HG02885 (cell line): ENCODE results near the gene TDRD10.
"Not testable (repeated sequence)": the region's sequence is repeated elsewhere in the genome, so short reads cannot be mapped to it uniquely, and the experiment has no call there.

Source experiments
- ATAC-seq: cut with Tn5 transposase; IDR thresholded peaks from one replicate; pipeline ENCODE4 v1.9.1; 2021; ENCODE audit warnings: mild to moderate bottlenecking; ENCODE audit not compliant: unreplicated experiment, poor library complexity

TDRD10 gene

DNA sequence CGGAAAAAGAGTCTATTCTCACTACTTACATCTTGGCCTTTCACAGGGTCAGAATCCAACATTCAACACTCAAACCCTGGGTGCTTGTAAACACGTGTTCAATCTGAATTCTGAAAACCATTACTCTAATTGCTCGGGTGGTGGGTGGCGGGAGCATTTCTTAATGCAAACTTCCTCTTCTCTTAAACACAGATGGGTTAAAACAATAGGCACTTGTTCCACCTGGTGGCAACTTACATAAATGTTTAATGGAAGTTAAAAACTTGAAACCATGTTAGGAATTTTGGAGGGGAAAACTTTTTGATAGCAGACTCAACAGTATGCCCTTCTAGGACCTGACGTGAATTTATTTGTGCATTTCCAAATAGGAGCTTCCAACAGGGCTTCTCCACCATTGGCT is 23.4 kb upstream of the TDRD10 start:
- no peak for ATAC-seq

DNA sequence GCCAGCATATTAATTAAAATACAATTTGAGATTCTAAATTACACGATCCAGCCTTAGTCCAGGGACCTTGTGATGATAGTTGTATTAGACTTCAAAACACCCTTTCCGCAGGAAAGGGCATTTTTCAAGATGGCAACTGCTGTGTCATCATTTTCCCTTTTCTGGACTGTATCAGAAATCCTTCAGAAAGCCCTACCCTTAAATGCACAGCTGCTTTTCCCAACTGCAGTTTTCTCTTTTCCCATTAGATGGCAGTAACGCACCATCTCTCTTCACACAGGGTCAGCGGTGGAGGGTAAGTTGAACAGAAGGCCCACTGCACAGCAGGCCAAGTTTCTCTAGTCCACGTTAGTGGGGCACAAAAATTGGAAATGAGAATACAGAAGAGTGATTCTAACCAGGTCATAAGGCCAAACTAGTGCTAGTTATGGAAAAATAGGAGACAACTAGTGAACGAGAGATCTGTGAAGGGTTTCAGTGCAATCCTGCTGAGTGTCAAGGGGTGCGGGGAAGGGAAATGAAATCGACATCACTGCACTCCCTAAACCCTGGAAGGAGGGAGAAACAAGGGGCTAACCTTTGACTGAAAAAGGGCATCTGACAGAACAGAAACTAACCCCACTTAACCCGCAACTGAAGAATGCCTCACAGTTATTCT is 22.1 kb upstream of the TDRD10 start:
- ATAC-seq: no peak

DNA sequence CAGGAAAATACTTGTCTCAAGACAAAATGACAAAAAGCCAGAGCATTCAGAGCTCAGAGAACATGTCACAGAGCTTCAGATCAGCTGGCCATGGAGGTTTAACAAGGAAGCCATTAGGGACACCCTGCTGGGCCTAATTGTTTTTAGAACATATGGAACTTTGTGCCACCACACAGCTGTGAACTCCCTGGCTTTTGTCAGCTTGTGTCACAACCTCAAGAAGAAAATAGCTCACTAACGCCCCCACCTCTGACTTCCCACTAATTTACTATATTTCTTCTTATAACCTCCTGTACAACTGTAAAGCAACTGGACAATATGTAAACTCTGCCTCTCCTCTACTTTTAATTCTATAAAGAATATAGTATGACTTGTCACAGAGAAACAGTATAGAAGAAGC is 21.0 kb upstream of the TDRD10 start:
- no peak for ATAC-seq

DNA sequence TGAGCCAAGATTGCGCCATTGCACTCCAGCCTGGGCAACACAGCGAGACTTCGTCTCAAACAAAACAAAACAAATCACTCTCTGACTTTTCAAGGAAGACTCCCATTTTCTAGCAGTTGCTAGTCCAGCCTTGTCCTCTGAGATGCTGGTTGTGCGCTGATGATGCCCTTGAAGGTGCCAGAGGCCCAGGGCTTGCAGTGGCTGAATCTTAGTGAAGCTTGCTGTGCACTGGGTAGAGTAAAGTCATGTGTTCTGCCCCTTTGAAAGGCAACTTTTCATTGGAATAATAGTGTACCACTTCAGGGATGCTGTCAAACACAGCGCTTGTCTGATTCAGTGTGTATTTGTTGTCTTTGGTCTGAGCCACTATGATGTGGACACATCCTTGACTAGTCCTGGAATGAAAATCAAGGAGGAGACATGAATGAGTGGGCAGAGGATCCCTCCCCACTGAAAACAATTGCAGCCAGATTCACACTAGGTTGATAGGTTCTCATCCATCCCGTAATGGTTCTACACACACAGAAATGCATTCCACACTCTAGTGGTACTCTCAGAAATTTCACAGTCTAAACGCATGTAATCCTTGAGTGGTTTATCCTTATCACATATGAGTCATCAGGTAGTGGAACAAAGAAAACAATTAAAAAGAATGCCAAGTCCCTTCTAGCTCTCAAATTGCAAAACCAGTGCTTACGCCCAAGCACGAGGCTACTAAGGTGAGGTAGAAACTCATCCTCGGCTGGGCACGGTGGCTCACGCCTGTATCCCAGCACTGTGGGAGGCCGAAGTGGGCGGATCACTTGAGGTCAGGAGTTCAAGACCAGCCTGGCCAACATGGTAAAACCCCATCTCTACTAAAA is 17.8 kb upstream of the TDRD10 start:
- ATAC-seq: no peak

DNA sequence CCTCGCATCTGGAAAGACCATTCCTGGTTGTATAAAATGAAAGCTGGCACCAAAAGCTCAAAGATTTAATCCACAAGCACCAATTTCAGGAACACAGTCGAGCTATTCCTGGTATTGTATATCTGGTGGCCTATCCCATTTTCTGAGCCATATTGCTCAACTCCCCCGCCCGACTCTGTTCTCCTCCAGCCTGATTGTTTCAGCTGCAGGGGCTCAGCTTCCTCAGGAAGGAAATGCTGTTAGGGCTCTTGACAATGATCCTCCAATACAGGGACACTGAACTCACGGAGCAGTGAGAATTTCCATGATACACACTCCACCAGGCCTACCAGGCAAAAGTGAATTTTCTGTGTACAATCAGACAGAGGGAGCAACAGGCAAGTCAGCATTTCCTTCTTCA is 16.9 kb upstream of the TDRD10 start:
- ATAC-seq: no peak

DNA sequence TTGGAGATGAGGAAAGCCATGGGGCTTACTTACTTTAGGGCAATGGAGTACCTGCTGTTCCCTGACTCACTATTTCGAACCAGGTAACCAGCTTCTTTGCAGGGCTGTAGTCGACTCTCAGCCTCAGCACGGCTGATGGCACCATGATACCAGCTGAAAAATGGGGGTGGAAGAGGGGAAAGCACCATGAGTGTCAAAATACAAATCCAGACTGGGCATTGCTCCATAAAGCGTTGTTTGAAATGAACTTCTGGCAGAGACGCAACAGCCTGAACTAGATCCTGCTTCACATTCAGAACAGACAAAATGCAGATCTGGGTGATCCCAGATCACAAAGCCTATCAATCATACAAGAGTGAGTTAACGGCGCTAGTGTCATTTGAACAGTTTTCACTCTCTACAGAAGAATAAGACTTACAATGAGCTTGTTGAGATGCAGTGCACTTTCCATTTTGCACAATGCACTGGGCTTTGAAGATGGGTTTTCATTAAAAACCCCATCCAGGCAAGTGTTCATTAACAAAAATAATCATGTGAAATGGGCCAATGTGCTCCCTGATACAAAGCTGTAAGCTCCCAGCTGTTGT is 16.0 kb upstream of the TDRD10 start:
- no peak for ATAC-seq

DNA sequence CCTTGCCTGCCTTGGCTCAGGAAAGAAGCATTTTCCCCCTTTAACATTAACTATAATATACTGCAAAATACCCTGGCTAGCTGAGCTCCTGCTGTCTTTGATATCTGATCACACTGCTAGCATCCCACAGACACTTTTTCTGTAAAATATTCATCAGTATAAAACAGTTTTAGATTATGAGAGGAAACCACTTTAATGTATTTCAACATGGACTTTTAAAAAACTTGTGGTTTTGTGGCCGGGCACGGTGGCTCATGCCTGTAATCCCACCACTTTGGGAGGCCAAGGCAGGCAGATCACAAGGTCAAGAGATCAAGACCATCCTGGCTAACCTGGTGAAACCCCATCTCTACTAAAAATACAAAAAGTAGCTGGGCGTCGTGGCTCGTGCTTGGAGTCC is 15.3 kb upstream of the TDRD10 start:
- not testable (repeated sequence) for ATAC-seq

DNA sequence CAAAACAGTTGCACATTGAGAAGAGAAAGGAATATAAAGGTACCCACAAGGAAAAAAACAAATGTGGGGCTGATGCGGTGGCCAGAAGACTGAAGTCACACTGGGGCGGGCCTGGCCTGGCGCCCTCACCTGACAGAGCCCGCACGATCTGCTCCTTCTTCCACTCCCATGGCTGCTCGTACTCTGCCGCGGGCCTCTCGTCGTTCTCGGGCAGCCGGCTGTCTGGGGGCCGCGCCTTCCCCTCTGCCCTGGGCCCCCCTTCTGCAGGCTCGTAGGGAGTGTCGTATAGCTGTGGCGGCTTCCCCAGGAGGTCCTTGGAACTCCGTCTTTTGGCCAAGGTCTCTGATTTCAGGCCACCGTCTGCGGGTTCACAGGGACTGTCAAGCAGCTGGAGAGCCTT is 13.1 kb upstream of the TDRD10 start:
- no peak for ATAC-seq

DNA sequence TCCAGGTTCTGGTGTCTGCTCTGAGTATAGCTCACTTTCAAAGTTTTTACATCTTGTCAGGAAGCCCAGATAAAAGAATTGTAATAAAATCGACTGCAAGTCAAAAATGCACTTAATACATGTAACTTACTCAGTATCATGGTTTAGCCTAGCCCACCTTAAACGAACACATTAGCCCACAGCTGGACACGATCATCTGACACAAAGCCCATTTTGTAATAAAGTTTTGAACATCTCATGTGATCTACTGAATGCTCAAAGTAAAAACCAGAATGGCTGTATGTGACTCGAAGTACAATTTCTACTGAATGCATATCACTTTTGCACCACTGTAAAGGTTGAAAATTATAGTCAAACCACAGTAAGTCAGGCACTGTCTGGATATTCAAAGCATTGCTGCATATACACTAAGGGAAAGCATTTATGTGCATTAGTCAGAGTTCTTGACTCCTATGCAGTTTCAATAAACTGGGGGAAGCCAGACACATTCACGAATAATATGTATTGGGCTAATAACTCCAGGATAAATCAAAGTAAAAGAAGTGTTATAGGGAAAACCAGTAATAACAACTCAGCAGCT is 12.2 kb upstream of the TDRD10 start:
- no peak for ATAC-seq

DNA sequence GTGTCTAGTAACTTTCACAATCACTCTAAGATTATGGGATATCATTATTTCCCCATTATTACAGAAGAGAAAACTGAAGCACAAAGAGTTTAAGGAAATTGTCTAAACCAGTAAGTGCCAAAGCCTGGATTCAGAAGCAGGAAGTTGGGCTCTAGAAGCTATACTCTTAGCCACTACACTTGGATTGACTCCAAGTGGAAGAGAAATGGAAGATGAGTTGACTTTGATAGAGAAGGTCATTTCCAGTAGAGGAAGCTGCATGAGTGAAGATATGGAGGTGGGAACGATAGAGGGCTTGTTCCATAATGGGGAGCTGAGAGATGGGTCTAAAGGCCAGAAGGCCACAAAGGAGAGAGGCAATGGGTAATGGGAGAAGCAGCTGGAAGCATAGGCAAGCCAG is 11.7 kb upstream of the TDRD10 start:
- no peak for ATAC-seq

DNA sequence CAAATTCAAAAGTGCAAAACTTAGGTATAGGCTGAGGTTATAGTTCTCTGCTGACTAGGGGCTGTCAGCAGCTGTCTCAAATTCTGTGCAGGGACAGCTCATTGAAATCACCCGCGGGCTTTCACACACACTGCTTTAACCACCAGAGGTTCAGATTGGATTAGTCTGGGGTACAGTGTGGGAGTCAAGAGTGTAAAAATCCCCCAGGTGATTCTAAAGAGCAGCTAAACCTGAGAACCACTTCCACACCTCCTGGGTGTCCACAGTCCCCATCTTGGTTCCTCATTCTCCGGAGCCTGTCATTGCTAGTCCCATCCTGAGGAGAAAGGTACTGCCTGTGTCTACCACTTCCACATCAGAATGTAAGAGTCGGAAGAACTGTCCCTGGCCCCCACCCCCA is 9.9 kb upstream of the TDRD10 start:
- no peak for ATAC-seq

DNA sequence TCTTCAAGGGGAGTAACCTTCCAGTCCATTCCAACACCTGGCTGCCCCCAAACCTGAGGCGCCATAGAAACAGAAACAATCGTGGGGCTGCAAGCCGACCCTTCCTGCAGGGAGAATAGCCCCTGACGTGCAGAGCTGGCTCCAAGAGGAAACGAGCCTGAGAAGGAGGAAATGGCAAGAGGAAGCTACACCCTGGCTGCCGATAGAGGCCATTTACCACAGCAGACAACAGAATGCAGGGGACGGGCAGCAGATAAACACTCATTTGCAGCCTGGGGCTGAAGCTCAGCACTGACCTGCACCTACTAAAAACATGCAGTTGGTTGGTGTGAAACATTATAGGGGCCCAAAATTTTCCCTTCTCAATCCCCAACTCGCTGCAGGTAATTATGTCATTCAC is 8.7 kb upstream of the TDRD10 start:
- no peak for ATAC-seq

DNA sequence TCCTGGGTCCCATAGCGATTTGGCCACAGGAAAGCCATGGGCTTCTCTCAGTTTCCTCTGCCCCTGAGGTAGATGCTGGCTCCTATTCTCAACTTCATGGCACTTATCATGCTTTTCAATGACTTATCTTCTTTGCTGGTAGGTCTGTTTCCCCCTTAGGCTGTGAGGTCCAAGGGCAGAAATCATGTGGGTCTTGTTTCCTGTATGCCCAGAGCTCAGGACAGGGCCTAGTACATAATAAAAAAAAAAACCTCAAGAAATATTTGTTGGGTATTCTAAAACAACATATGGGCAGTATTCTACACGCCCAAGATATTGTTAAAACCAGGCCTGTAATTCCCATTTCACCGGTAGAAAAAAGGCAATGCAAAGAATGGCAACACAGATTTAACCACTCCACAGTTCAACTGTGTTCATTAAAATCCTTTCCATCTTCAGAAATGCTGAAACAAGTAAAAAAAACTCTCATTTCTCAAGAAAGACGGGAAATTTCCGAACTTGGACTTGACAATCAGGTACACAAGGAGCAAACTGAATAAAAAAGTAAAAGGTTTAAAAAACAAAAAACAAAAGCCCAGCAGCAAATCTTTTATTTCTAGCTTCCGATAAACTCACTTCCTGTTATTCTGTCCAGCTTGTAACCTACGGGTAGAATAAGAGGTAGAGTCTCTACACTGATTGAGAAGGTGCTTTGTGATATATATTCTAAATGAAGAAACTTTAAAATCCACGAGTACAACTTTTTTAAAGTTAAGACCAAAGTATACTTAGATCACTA is 6.3 kb upstream of the TDRD10 start:
- ATAC-seq: no peak

DNA sequence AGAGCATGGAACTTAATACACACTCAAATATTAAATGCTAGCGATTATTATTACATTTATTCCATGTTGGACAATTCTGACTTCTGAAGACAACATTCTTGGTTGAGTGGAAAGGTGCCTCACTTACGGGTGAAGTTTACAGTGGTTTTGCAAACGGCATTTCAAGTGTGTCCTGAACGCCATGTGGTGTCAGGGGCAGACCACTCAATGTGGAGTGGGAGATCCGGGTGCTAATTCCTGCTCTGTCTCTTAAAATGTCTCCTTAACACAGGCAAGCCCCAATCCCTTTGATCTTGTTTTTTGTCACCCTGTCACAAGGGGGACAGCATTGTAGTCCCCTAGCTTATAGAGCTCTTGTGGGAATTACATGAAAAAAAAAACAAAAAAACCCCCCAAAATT is 5.6 kb upstream of the TDRD10 start:
- ATAC-seq: no peak

DNA sequence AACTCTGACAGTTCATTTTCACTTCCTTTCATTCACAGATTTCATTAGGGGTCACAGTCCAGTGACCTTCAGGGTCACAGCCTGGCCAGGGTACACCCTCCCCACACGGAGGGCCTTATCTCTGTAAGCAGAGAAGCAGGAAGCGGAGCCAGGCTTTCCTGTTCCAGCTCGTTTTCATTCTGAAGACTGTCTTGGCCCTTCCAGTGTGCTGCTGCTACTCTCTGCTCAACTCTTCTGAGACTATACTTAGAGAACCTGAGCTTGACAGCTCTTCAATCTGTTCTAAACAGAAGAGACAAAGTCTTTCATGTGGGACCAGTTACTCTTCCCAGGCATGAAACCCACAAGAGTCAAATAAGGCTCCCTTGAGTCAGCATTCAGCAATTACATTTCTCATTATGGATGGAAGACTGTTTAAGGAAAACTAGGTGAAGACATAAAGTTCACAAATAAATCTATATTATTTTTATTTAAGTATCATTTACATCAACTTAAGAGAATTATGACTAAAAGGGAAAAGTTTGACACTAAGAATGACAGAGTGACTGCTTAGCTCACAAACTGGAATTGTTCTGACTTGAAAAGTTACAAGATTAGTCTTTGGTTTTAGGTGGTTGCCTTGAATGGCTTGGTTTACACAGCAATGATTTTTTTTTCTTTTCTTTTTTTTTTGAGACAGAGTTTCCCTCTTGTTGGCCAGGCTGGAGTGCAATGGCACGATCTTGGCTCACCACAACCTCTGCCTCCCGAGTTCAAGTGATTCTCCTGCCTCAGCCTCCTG is 4.8 kb upstream of the TDRD10 start:
- ATAC-seq: no peak

DNA sequence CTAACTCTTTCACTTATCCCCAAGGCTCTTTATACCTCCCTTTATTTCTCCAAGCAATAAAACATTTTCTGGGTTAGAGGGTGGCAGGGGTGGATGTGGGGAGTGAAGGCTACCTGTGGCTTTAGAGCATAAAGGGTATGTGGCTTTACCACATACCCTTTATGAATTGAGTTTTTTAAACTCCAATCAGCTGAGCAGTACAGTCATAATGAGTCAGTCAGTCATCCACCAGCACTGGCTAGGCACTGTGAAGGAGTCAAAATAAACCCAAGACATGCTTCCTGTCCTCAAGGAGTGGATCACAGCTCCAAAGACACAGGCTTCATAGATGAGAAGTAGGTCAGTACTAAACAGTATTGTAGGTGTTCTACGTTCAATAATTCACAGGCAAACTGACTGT is 2.6 kb upstream of the TDRD10 start:
- ATAC-seq: no peak

DNA sequence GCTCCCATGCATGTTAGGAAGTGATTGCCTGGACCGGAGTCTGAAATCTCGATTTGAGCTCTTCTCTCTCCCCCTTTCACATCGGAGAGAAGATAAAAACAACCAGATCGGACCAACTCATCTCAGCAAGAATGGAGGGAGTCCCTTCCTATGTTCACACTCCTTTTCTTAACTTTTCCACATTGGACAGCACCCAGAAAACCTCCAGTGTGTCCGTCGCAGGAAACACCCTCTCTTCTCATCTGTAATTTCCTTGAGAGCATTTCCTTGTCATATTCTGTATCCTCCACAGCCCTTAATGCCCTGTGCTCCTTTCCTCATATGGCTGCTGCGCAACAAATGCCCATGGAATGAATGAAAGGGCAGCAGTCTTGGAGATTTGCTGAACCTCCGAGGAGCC is 1.5 kb upstream of the TDRD10 start:
- no peak for ATAC-seq

DNA sequence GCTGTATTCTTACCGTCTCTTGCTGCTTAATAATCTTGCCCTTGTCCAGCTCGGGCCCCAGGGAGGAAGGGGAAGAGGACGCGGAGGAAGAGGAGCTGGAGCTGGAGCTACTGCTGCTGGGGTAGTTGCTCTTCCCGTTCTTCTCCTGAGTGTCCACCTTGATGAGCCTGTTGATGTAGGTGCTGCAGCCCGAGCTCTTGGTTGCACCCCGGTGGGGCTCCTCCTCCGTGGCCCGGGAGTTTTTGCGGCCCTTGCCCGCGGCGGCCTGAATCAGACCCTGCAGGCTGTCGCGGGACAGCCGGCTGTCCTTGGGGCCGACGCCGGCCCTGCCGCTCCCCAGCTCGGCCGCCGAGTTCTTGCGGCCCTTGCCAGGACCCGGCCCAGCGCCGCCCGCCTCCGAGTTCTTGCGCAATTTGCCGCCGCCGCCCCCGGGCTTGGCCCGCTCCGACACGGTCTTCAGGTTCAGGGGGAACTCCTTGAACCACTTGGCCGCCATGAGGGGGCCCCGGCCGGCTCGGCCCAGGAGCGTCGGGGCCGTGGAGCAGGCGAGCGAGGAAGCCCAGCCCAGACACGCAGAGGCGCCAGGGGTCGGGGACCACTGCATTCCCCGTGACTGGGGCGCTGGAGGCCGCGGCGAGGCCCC is 475 bp upstream of the TDRD10 start:
- no peak for ATAC-seq

DNA sequence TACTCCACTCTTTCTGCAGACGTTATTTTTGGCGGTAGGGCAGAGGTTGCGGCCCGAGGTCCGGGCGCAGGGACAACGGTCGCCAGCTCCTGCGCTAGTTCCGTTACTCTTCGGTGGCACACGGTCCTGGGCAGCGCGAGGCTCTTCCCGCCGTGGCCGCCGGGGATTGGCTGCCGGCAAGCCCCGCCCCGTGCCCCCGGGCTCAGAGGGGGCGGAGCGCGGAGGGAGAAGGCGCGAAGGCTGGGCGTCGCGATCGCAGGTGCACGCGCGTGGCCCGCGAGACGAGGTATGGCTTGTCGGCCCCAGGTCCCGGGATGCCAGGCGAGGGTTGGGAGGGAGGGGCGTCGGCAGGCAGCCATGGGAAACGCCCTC is 711 bp downstream of the TDRD10 start:
- ATAC-seq: no peak
